Esophagus muscularis mucosa (tissue), 4 donors: Measurements from ENCODE around the gene STIP1. TPM values are rescaled to one million over a fixed set of nuclear protein-coding genes. Genes with fewer than 3 reads are reported as not detected.

Experiments
- DNase-seq: peaks from one replicate; pipeline ENCODE4 v3.0.0-alpha.2; 2017; ENCODE audit errors: extremely low spot score
- H3K27ac ChIP-seq, 4 donors: fragments of 200-600 bp; sonication (generic); replicated peaks in 1 of 4; 1 replicate in 3 of 4; 2 replicates in 1 of 4; pipeline ENCODE4 v1.5.1; 2016 to 2019; ENCODE audit warnings: mild to moderate bottlenecking in 1 of 4
- H3K27me3 ChIP-seq, 4 donors: fragments of 200-600 bp; sonication (generic); one replicate each; pipeline versions ENCODE4 v1.5.1 to v1.6.0; 2016 to 2019
- H3K36me3 ChIP-seq, 4 donors: fragments of 200-600 bp; sonication (generic); one replicate each; pipeline ENCODE4 v1.5.1; 2016 to 2019
- H3K4me1 ChIP-seq, 4 donors: fragments of 200-600 bp; sonication (generic); one replicate each; pipeline ENCODE4 v1.5.1; 2016 to 2019
- H3K4me3 ChIP-seq, 4 donors: fragments of 200-600 bp; sonication (generic); 1 replicate in 2 of 4; 2 replicates in 2 of 4; pipeline ENCODE4 v1.5.1; 2016 to 2019; ENCODE audit warnings: mild to moderate bottlenecking in 4 of 4, moderate library complexity in 1 of 4
- H3K9me3 ChIP-seq, 4 donors: fragments of 200-600 bp; sonication (generic); 1 replicate in 3 of 4; 2 replicates in 1 of 4; pipeline ENCODE4 v1.5.1; 2016 to 2019
- CTCF ChIP-seq, 3 experiments: fragments of 200-600 bp in 2 of 3; fragments of 450-650 bp in 1 of 3; sonication (generic) in 2 of 3; IDR thresholded peaks; one replicate each; pipeline ENCODE4 v1.5.1; 2017 to 2019; ENCODE audit warnings: antibody characterized with exemption in 3 of 3, mild to moderate bottlenecking in 2 of 3, moderate library complexity in 1 of 3
- EP300 ChIP-seq: sonication (generic); formaldehyde crosslinking; IDR thresholded peaks from one replicate; pipeline ENCODE4 v1.6.1; 2017; ENCODE audit warnings: antibody characterized with exemption
- POLR2A ChIP-seq: fragments of 450-650 bp; IDR thresholded peaks from one replicate; pipeline ENCODE4 v1.6.1; 2017; ENCODE audit warnings: antibody characterized with exemption, moderate library complexity, mild to moderate bottlenecking, low read depth
- POLR2AphosphoS5 ChIP-seq, 2 donors: sonication (generic); formaldehyde crosslinking; IDR thresholded peaks; one replicate each; pipeline ENCODE4 v1.6.1; 2017; ENCODE audit warnings: antibody characterized with exemption in 2 of 2
- WGBS: methylation state at CpG from one replicate; pipeline ENCODE4 v1.1.5; 2018; 5-methylcytosine and 5-hydroxymethylcytosine counted together
- intact Hi-C: fragments of 100-400 bp; cut with DNase I; formaldehyde crosslinking; loops from one replicate; pipeline ENCODE4 v1.15.1; 2023
- total RNA-seq, 4 donors: library from RNA; depleted of rRNA; stranded (reverse); fragments of >200 nt; gene quantifications; one replicate each; pipeline versions ENCODE4 v1.1.0 to v1.2.1, GENCODE V29; 2016

The STIP1 gene
- total RNA-seq, 4 donors from 2014 or later = 82.2 to 116 (median 101) TPM

- no peak for TF ChIP-seq POLR2A
- peak; percentile 77 for TF ChIP-seq POLR2AphosphoS5 (IDR thresholded peaks at IDR 0.05)
- intact Hi-C loops = no loop called here
- H3K36me3 ChIP-seq = no peaks in the 10 kb centered on the region
- H3K27ac ChIP-seq = peak within 1 kb of the TSS; percentile 90 to 96 (median 93)
- peak; percentile 98 for DNase-seq
- H3K27me3 ChIP-seq = no peaks in the 10 kb centered on the region
- peak within 1 kb of the TSS; percentile 64 to 85 (median 75) for H3K4me3 ChIP-seq
- no peaks in the 10 kb centered on the region for H3K9me3 ChIP-seq
- WGBS = under 1% methylated on average over 44 of the region's 62 CpGs
- peaks cover 43 to 84% (median 82%) of the 10 kb centered on the region in 4 donors for H3K4me1 ChIP-seq
These were observed 44.4 kb downstream of the STIP1 start, which contains the start of gene DNAJC4 for GRCh38 chr11:64230171-64230984. Gene DNAJC4, plus strand, starts transcription at chr11:64230548. Its CDS starts 307 bp downstream, at chr11:64230855.

GRCh38 chr11:64230985-64231365, 45.0 kb downstream of the STIP1 start:
- WGBS = 5% methylated on average over 8 of the region's 8 CpGs
- no peaks in the 10 kb centered on the region for H3K27me3 ChIP-seq
- peaks cover 47 to 86% (median 85%) of the 10 kb centered on the region in 4 donors for H3K4me1 ChIP-seq
- H3K4me3 ChIP-seq = peak overlapping the region; percentile 64 to 85 (median 75)
- H3K9me3 ChIP-seq = no peaks in the 10 kb centered on the region
- no peak for TF ChIP-seq CTCF (IDR thresholded peaks at IDR 0.05)
- no peak for TF ChIP-seq POLR2AphosphoS5 (IDR thresholded peaks at IDR 0.05)
- no peak for TF ChIP-seq EP300
- TF ChIP-seq POLR2A = no peak
- intact Hi-C loops = no loop called here
- DNase-seq = no peak
- peaks cover 0 to 3% (median 0%) of the 10 kb centered on the region in 4 donors for H3K36me3 ChIP-seq
- peak overlapping the region; percentile 90 to 96 (median 93) for H3K27ac ChIP-seq

- no peak for DNase-seq
- Histone ChIP-seq H3K27ac (peak overlapping the region; percentile 90 to 96 (median 93)), H3K9me3 (no peaks in the 10 kb centered on the region), H3K36me3 (peaks cover 0 to 7% (median 0%) of the 10 kb centered on the region in 4 donors), H3K4me1 (peaks cover 47 to 87% (median 85%) of the 10 kb centered on the region in 4 donors), H3K27me3 (no peaks in the 10 kb centered on the region), H3K4me3 (no peak overlapping the region)
- TF ChIP-seq POLR2AphosphoS5 (IDR thresholded peaks at IDR 0.05) (no peak), EP300 (no peak), POLR2A (no peak), CTCF (IDR thresholded peaks at IDR 0.05) (no peak)
- 88% methylated on average over 7 of the region's 7 CpGs for WGBS
- intact Hi-C loops = no loop called here
These were observed 45.6 kb downstream of the STIP1 start for GRCh38 chr11:64231546-64231945.

GRCh38 chr11:64232182-64232966, 46.4 kb downstream of the STIP1 start:
- H3K36me3 ChIP-seq = peaks cover 3 to 16% (median 3%) of the 10 kb centered on the region in 4 donors
- no peaks in the 10 kb centered on the region for H3K27me3 ChIP-seq
- no peak overlapping the region for H3K4me3 ChIP-seq
- no peak for DNase-seq
- no peaks in the 10 kb centered on the region for H3K9me3 ChIP-seq
- peak overlapping the region; percentile 40 to 96 (median 92) for H3K27ac ChIP-seq
- WGBS = 82% methylated on average over 15 of the region's 15 CpGs
- TF ChIP-seq POLR2AphosphoS5 (IDR thresholded peaks at IDR 0.05) = no peak
- TF ChIP-seq CTCF (IDR thresholded peaks at IDR 0.05) = no peak
- TF ChIP-seq EP300 = no peak
- no peak for TF ChIP-seq POLR2A
- intact Hi-C loops = no loop called here
- H3K4me1 ChIP-seq = peaks cover 39 to 80% (median 77%) of the 10 kb centered on the region in 4 donors

GRCh38 chr11:64232967-64233315, 47.0 kb downstream of the STIP1 start:
- DNase-seq = no peak
- Histone ChIP-seq H3K27me3 (no peaks in the 10 kb centered on the region), H3K27ac (peak overlapping the region; percentile 40 to 96 (median 90)), H3K9me3 (no peaks in the 10 kb centered on the region), H3K36me3 (peaks cover 8 to 21% (median 9%) of the 10 kb centered on the region in 4 donors), H3K4me3 (no peak overlapping the region), H3K4me1 (peaks cover 33 to 77% (median 71%) of the 10 kb centered on the region in 4 donors)
- intact Hi-C loops = no loop called here
- WGBS = 88% methylated on average over 8 of the region's 8 CpGs
- TF ChIP-seq EP300 (no peak), CTCF (IDR thresholded peaks at IDR 0.05) (no peak), POLR2AphosphoS5 (IDR thresholded peaks at IDR 0.05) (no peak), POLR2A (no peak)
